MM.1S (cell line): ENCODE results near the gene FOXP4.

Experiments
- DNase-seq: peaks from one replicate; pipeline ENCODE4 v3.0.0-alpha.2; 2015
- H2AFZ ChIP-seq: fragments of 300-600 bp; sonication (generic); 2 replicates; pipeline ENCODE4 v1.6.0; 2016; ENCODE audit warnings: antibody characterized with exemption, low read length
- H3F3A ChIP-seq: fragments of 300-600 bp; sonication (generic); 2 replicates; pipeline ENCODE4 v1.6.1; 2016; ENCODE audit warnings: mild to moderate bottlenecking, antibody characterized with exemption, low read length, moderate library complexity, mixed read lengths; ENCODE audit not compliant: insufficient read depth
- H3K27ac ChIP-seq: fragments of 300-600 bp; sonication (generic); 2 replicates; pipeline ENCODE4 v1.5.1; 2016; ENCODE audit warnings: mild to moderate bottlenecking, low read length
- H3K27me3 ChIP-seq: fragments of 300-600 bp; sonication (generic); replicated peaks from 2 replicates; pipeline ENCODE4 v1.6.0; 2016; ENCODE audit warnings: low read length; ENCODE audit not compliant: insufficient read depth
- H3K36me3 ChIP-seq: fragments of 300-600 bp; sonication (generic); replicated peaks from 2 replicates; pipeline ENCODE4 v1.6.1; 2016; ENCODE audit warnings: mild to moderate bottlenecking, low read length, mixed read lengths; ENCODE audit not compliant: insufficient read depth
- H3K4me1 ChIP-seq: fragments of 300-600 bp; sonication (generic); 2 replicates; pipeline ENCODE4 v1.6.1; 2016; ENCODE audit warnings: low read length, mixed read lengths
- H3K4me2 ChIP-seq: fragments of 300-600 bp; sonication (generic); 2 replicates; pipeline ENCODE4 v1.6.0; 2016; ENCODE audit warnings: low read depth, low read length
- H3K4me3 ChIP-seq: fragments of 300-600 bp; sonication (generic); 2 replicates; pipeline ENCODE4 v1.5.1; 2016; ENCODE audit warnings: low read length, mixed read lengths
- H3K79me2 ChIP-seq: fragments of 300-600 bp; sonication (generic); 2 replicates; pipeline ENCODE4 v1.6.1; 2016; ENCODE audit warnings: mixed run types, low read length, mixed read lengths
- H3K9ac ChIP-seq: fragments of 300-600 bp; sonication (generic); 2 replicates; pipeline ENCODE4 v1.6.1; 2016; ENCODE audit warnings: low read length, mixed read lengths
- H3K9me2 ChIP-seq: fragments of 300-600 bp; sonication (generic); replicated peaks from 2 replicates; pipeline ENCODE4 v1.6.1; 2016; ENCODE audit warnings: mild to moderate bottlenecking, low read length, mixed read lengths; ENCODE audit not compliant: insufficient read depth
- H3K9me3 ChIP-seq: fragments of 300-600 bp; sonication (generic); replicated peaks from 2 replicates; pipeline ENCODE4 v1.6.1; 2016; ENCODE audit warnings: mild to moderate bottlenecking, low read length, mixed read lengths; ENCODE audit not compliant: insufficient read depth
- H4K20me1 ChIP-seq: fragments of 300-600 bp; sonication (generic); 2 replicates; pipeline ENCODE4 v1.6.1; 2016; ENCODE audit warnings: mild to moderate bottlenecking, low read length, moderate library complexity, mixed read lengths; ENCODE audit not compliant: insufficient read depth
- EZH2 ChIP-seq: fragments of 300-600 bp; sonication (generic); optimal IDR thresholded peaks from 2 replicates; pipeline ENCODE3; 2017; ENCODE audit warnings: low read depth, mild to moderate bottlenecking, antibody characterized with exemption, low read length, mixed read lengths
- EZH2phosphoT487 ChIP-seq: fragments of 300-600 bp; sonication (generic); IDR thresholded peaks from 2 replicates; pipeline ENCODE4 v1.6.1; 2018; ENCODE audit warnings: antibody characterized with exemption, low read length
- TF ChIP-seq, protein P1 (sequence below): fragments of 300-600 bp; sonication (generic); IDR thresholded peaks from 2 replicates; pipeline ENCODE4 v1.5.1; 2016; ENCODE audit warnings: antibody characterized with exemption, low read length, mixed read lengths

The FOXP4 gene

DNA sequence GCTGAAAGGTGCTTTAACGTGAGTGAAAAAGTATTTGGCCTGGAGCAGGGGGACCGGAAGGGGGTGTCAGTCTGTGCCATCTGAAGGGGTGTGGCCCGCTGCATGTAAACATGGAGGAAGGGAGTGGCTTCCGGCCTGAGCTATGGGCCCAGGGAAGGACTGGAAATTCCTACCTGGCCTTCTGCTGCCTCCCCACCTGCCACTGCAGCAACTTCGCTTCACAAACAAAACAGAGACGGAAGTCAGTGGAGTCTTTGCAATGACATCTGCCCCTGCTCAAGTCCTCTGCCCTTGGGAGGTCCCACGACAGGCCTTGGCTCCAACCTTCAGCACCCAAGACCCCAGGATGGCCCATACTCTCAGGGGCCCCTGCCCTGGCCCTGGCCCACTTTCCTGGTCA is 28.1 kb upstream of the FOXP4 start:
- no peak overlapping the region for H3K4me3 ChIP-seq
- no peak overlapping the region for H2AFZ ChIP-seq
- H3K9me2 ChIP-seq = no peaks in the 10 kb centered on the region
- H4K20me1 ChIP-seq = no peaks in the 10 kb centered on the region
- no peaks in the 10 kb centered on the region for H3K36me3 ChIP-seq
- TF ChIP-seq EZH2phosphoT487 (no peak), EZH2 (no peak)
- TF ChIP-seq, protein P1, sequence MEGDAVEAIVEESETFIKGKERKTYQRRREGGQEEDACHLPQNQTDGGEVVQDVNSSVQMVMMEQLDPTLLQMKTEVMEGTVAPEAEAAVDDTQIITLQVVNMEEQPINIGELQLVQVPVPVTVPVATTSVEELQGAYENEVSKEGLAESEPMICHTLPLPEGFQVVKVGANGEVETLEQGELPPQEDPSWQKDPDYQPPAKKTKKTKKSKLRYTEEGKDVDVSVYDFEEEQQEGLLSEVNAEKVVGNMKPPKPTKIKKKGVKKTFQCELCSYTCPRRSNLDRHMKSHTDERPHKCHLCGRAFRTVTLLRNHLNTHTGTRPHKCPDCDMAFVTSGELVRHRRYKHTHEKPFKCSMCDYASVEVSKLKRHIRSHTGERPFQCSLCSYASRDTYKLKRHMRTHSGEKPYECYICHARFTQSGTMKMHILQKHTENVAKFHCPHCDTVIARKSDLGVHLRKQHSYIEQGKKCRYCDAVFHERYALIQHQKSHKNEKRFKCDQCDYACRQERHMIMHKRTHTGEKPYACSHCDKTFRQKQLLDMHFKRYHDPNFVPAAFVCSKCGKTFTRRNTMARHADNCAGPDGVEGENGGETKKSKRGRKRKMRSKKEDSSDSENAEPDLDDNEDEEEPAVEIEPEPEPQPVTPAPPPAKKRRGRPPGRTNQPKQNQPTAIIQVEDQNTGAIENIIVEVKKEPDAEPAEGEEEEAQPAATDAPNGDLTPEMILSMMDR = no peak
- H3K79me2 ChIP-seq = no peaks in the 10 kb centered on the region
- DNase-seq = no peak
- peaks cover 65% of the 10 kb centered on the region for H3K27me3 ChIP-seq
- H3K4me1 ChIP-seq = no peaks in the 10 kb centered on the region
- H3K27ac ChIP-seq = no peak overlapping the region
- no peaks in the 10 kb centered on the region for H3F3A ChIP-seq
- no peaks in the 10 kb centered on the region for H3K9me3 ChIP-seq
- no peak overlapping the region for H3K9ac ChIP-seq
- no peak overlapping the region for H3K4me2 ChIP-seq

DNA sequence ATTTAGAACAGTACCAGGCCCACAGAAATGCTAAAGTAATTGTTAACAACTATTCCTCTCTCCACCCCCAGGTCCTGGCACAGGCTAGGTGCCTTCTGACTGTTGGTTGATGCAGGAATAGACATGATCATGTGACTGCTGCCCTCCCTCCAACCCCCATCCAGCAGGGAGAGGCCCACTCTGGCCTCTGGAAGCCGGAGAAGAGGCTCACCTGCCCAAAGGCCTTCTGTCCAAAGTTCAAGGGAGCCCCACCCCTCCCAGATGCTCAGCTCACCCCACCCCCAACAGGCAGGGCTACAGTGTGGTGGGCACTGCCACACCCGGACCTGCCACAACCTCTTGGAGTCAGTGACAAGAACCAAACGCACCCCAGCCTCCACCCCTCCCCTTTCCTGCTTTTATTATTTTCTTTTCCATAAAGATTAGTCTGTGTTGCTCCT is 26.9 kb upstream of the FOXP4 start:
- Histone ChIP-seq H3K4me3 (no peak overlapping the region), H3K9ac (no peak overlapping the region), H3K4me1 (no peaks in the 10 kb centered on the region), H3K4me2 (no peak overlapping the region), H3K27ac (no peak overlapping the region), H3K9me2 (no peaks in the 10 kb centered on the region), H4K20me1 (no peaks in the 10 kb centered on the region), H3F3A (no peaks in the 10 kb centered on the region), H2AFZ (no peak overlapping the region), H3K27me3 (peaks cover 75% of the 10 kb centered on the region), H3K79me2 (no peaks in the 10 kb centered on the region), H3K9me3 (no peaks in the 10 kb centered on the region), H3K36me3 (no peaks in the 10 kb centered on the region)
- TF ChIP-seq, protein P1 = no peak
- no peak for TF ChIP-seq EZH2phosphoT487
- no peak for TF ChIP-seq EZH2
- no peak for DNase-seq

DNA sequence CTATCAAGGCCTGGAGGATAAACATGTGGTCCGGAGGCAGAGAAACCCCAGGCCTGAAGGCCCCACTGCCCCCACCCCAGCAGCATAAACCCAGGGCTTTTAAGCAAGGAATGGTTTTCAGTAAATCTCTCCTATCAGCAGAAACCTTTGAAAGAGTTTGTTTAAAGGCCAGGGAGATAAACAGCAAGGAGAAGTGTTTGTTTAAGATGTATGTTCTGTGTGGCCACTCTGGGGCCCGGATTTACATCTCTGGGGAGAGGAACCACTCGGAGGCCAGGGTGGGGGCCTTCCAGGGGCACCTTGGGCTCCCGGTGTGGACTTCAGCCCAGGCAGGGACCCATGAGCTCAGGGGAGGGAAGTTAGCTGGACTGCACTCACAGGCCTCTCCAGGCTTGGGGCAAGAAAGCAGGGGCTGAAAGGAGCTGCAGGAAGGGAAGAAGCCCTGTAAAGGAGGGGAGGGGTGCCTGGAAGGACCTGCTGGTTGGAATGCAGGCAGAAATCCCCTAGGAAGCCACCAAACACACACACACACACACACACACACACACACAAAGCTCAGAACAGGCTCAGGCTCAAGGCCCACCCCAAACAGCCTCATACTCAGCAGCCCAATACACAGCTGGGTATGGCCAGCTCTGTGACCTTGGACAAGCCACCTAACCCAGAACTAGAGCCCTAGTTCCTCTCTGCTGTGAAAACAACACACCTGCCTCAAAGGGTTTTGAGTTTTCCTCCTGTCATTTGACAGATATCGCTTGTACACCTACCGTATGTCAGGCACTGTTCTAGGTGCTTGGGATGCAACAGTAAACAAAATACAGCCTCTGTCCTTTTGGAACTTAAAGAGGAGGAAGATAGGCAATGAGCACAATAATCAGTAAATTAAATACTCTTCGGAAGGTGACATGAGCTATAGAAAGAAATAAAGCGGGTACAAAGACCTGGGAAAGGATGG is 26.2 kb upstream of the FOXP4 start:
- TF ChIP-seq, protein P1 = no peak
- TF ChIP-seq EZH2phosphoT487 (no peak), EZH2 (no peak)
- Histone ChIP-seq H3K4me3 (no peak overlapping the region), H3K27ac (no peak overlapping the region), H3K36me3 (no peaks in the 10 kb centered on the region), H3K9me2 (no peaks in the 10 kb centered on the region), H4K20me1 (no peaks in the 10 kb centered on the region), H3K4me1 (no peaks in the 10 kb centered on the region), H3K79me2 (no peaks in the 10 kb centered on the region), H3K27me3 (peaks cover 73% of the 10 kb centered on the region), H3F3A (no peaks in the 10 kb centered on the region), H3K9ac (no peak overlapping the region), H3K9me3 (no peaks in the 10 kb centered on the region), H3K4me2 (no peak overlapping the region), H2AFZ (no peak overlapping the region)
- DNase-seq = no peak
